ENCODE results near the gene HTR6. TPM values are rescaled to one million over a fixed set of nuclear protein-coding genes. Genes with fewer than 3 reads are reported as not detected.

HTR6 gene
- total RNA-seq, 1 experiment from 2014 or later = 0.57 TPM

- DNase-seq (ENCODE audit: low read depth, low spot score) = no peak
- Histone ChIP-seq H3K27ac (ENCODE audit: low read depth, low read length) (no peak overlapping the region), H3K4me1 (ENCODE audit: control insufficient read depth in 1 of 2, insufficient read depth in 2 of 2, low read length in 2 of 2) (no peaks in the 10 kb centered on the region), H3K36me3 (ENCODE audit: control insufficient read depth in 1 of 2, insufficient read depth in 2 of 2, low read length in 2 of 2) (no peaks in the 10 kb centered on the region), H3K9ac (ENCODE audit: low read length) (no peak overlapping the region), H3K27me3 (ENCODE audit: insufficient read depth, low read length) (no peaks in the 10 kb centered on the region), H2AFZ (ENCODE audit: low read depth, low read length, poor library complexity, severe bottlenecking) (no peak overlapping the region), H3K4me2 (ENCODE audit: low read length) (no peak overlapping the region), H3K79me2 (ENCODE audit: insufficient read depth, low read length) (no peaks in the 10 kb centered on the region), H3K9me2 (ENCODE audit: insufficient read depth) (no peaks in the 10 kb centered on the region), H4K20me1 (ENCODE audit: insufficient read depth) (no peaks in the 10 kb centered on the region), H3K4me3 (replicated peaks in 1 of 2; ENCODE audit: low read depth in 1 of 2, low read length in 2 of 2) (no peak overlapping the region), H3K9me3 (ENCODE audit: control insufficient read depth in 1 of 2, insufficient read depth in 1 of 2, low read depth in 1 of 2, low read length in 2 of 2) (no peaks in the 10 kb centered on the region)
- RAD21 ChIA-PET (ENCODE audit: low non-redundant PET in 1 of 2, low total read pairs in 2 of 2, uncharacterized antibody in 2 of 2, unreplicated experiment in 2 of 2) = no interaction called here
- CTCF ChIA-PET = interaction anchor here (0.8 kb wide), 1 partner anchor 25 kb away, joined by 3 read pairs; no protein-coding TSS in a partner anchor
- ATAC-seq = no peak
- intact Hi-C loops (cut with micrococcal nuclease) = no loop called here
- BruUV-seq (replicated peaks) = no TSS peak
- POLR2A ChIA-PET = interaction anchor here (0.7 kb wide), 1 partner anchor 13 kb away, joined by 3 read pairs; no protein-coding TSS in a partner anchor
- no peak for TF ChIP-seq YY1 (IDR thresholded peaks at IDR 0.05; ENCODE audit: extremely low read depth, insufficient replicate concordance, low read depth, low read length)
- TF ChIP-seq SRF (IDR thresholded peaks at IDR 0.05; ENCODE audit: low read depth) = no peak
Measured at GRCh38 chr1:19690342-19690741, 25.7 kb downstream of the HTR6 start.

- Histone ChIP-seq H2AFZ (ENCODE audit: low read depth, low read length, poor library complexity, severe bottlenecking) (no peak overlapping the region), H3K4me1 (ENCODE audit: control insufficient read depth in 1 of 2, insufficient read depth in 2 of 2, low read length in 2 of 2) (no peaks in the 10 kb centered on the region), H3K36me3 (ENCODE audit: control insufficient read depth in 1 of 2, insufficient read depth in 2 of 2, low read length in 2 of 2) (no peaks in the 10 kb centered on the region), H3K9me3 (ENCODE audit: control insufficient read depth in 1 of 2, insufficient read depth in 1 of 2, low read depth in 1 of 2, low read length in 2 of 2) (no peaks in the 10 kb centered on the region), H3K79me2 (ENCODE audit: insufficient read depth, low read length) (no peaks in the 10 kb centered on the region), H3K9ac (ENCODE audit: low read length) (no peak overlapping the region), H3K27me3 (ENCODE audit: insufficient read depth, low read length) (no peaks in the 10 kb centered on the region), H3K4me3 (replicated peaks in 1 of 2; ENCODE audit: low read depth in 1 of 2, low read length in 2 of 2) (no peak overlapping the region), H3K4me2 (ENCODE audit: low read length) (no peak overlapping the region), H3K27ac (ENCODE audit: low read depth, low read length) (no peak overlapping the region), H4K20me1 (ENCODE audit: insufficient read depth) (no peaks in the 10 kb centered on the region), H3K9me2 (ENCODE audit: insufficient read depth) (no peaks in the 10 kb centered on the region)
- no peak for ATAC-seq
- DNase-seq (ENCODE audit: low read depth, low spot score) = no peak
- ChIA-PET CTCF (interaction anchor here (1.9 kb wide), 1 partner anchor 10 kb away, joined by 7 read pairs; no protein-coding TSS in a partner anchor), POLR2A (no interaction called here), RAD21 (ENCODE audit: low non-redundant PET in 1 of 2, low total read pairs in 2 of 2, uncharacterized antibody in 2 of 2, unreplicated experiment in 2 of 2) (no interaction called here)
- TF ChIP-seq CEBPB (IDR thresholded peaks at IDR 0.05; ENCODE audit: low read depth) (no peak), EGR1 (IDR thresholded peaks at IDR 0.05; ENCODE audit: low read depth) (no peak), RAD21 (IDR thresholded peaks at IDR 0.05; ENCODE audit: low read depth) (no peak)
- intact Hi-C loops (cut with micrococcal nuclease) = no loop called here
- BruUV-seq (replicated peaks) = no TSS peak
Measured at GRCh38 chr1:19694298-19694697, 29.6 kb downstream of the HTR6 start.
